ENCODE measurements around the gene SCARF1.

Gene SCARF1

GRCh38 chr17:1648963-1649843 lies 3.7 kb upstream of the SCARF1 start:
- DNase-seq (ENCODE audit: low read depth in 2 of 2): peak; percentile 85 to 88

GRCh38 chr17:1648173-1648962 lies 2.8 kb upstream of the SCARF1 start:
- no peak for DNase-seq (ENCODE audit: low read depth in 2 of 2)

- no peak for DNase-seq (ENCODE audit: low read depth in 2 of 2)
Observed at GRCh38 chr17:1647802-1648171, 2.3 kb upstream of the SCARF1 start.

- DNase-seq (ENCODE audit: low read depth in 2 of 2): no peak
Observed at GRCh38 chr17:1646199-1646875, 805 bp upstream of the SCARF1 start.

GRCh38 chr17:1644493-1645206 lies 882 bp downstream of the SCARF1 start:
- DNase-seq (ENCODE audit: low read depth in 2 of 2): no peak

- no peak for DNase-seq (ENCODE audit: low read depth in 2 of 2)
Observed at GRCh38 chr17:1643999-1644492, 1.5 kb downstream of the SCARF1 start.

- DNase-seq (ENCODE audit: low read depth in 2 of 2): peak; percentile 26 to 27
Observed at GRCh38 chr17:1643293-1643998, 2.1 kb downstream of the SCARF1 start.

GRCh38 chr17:1641065-1641403 lies 4.5 kb downstream of the SCARF1 start:
- no peak for DNase-seq (ENCODE audit: low read depth in 2 of 2)

GRCh38 chr17:1640329-1641064 lies 5.0 kb downstream of the SCARF1 start:
- no peak for DNase-seq (ENCODE audit: low read depth in 2 of 2)

GRCh38 chr17:1639549-1640180 lies 5.9 kb downstream of the SCARF1 start:
- no peak for DNase-seq (ENCODE audit: low read depth in 2 of 2)

- no peak for DNase-seq (ENCODE audit: low read depth in 2 of 2)
Observed at GRCh38 chr17:1638624-1639300, 6.8 kb downstream of the SCARF1 start.

- DNase-seq (ENCODE audit: low read depth in 2 of 2): no peak
Observed at GRCh38 chr17:1638171-1638590, 7.4 kb downstream of the SCARF1 start.

GRCh38 chr17:1636732-1637285 lies 8.7 kb downstream of the SCARF1 start:
- no peak for DNase-seq (ENCODE audit: low read depth in 2 of 2)

- DNase-seq (ENCODE audit: low read depth in 2 of 2): no peak
Observed at GRCh38 chr17:1635675-1636465, 9.7 kb downstream of the SCARF1 start.

- no peak for DNase-seq (ENCODE audit: low read depth in 2 of 2)
Observed at GRCh38 chr17:1634841-1635650, 10.5 kb downstream of the SCARF1 start.

- DNase-seq (ENCODE audit: low read depth in 2 of 2): no peak
Observed at GRCh38 chr17:1630662-1631061, 14.9 kb downstream of the SCARF1 start.
